HG02981 (cell line): ENCODE measurements around the gene ALB.

Experiments
- ATAC-seq: cut with Tn5 transposase; IDR thresholded peaks from one replicate; pipeline ENCODE4 v1.9.1; 2021; ENCODE audit warnings: mild to moderate bottlenecking, moderate library complexity; ENCODE audit not compliant: unreplicated experiment

Gene ALB

GRCh38 chr4:73408181-73408867, 4.2 kb downstream of the ALB start:
- ATAC-seq, result no peak

DNA sequence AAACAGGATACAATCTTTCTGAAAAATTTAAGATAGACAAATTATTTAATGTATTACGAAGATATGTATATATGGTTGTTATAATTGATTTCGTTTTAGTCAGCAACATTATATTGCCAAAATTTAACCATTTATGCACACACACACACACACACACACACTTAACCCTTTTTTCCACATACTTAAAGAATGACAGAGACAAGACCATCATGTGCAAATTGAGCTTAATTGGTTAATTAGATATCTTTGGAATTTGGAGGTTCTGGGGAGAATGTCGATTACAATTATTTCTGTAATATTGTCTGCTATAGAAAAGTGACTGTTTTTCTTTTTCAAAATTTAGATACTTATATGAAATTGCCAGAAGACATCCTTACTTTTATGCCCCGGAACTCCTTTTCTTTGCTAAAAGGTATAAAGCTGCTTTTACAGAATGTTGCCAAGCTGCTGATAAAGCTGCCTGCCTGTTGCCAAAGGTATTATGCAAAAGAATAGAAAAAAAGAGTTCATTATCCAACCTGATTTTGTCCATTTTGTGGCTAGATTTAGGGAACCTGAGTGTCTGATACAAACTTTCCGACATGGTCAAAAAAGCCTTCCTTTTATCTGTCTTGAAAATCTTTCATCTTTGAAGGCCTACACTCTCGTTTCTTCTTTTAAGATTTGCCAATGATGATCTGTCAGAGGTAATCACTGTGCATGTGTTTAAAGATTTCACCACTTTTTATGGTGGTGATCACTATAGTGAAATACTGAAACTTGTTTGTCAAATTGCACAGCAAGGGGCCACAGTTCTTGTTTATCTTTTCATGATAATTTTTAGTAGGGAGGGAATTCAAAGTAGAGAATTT, 5.2 kb downstream of the ALB start:
- no peak for ATAC-seq

GRCh38 chr4:73409978-73410548, 6.0 kb downstream of the ALB start:
- no peak for ATAC-seq

GRCh38 chr4:73410916-73411730, 7.0 kb downstream of the ALB start:
- ATAC-seq, result no peak

DNA sequence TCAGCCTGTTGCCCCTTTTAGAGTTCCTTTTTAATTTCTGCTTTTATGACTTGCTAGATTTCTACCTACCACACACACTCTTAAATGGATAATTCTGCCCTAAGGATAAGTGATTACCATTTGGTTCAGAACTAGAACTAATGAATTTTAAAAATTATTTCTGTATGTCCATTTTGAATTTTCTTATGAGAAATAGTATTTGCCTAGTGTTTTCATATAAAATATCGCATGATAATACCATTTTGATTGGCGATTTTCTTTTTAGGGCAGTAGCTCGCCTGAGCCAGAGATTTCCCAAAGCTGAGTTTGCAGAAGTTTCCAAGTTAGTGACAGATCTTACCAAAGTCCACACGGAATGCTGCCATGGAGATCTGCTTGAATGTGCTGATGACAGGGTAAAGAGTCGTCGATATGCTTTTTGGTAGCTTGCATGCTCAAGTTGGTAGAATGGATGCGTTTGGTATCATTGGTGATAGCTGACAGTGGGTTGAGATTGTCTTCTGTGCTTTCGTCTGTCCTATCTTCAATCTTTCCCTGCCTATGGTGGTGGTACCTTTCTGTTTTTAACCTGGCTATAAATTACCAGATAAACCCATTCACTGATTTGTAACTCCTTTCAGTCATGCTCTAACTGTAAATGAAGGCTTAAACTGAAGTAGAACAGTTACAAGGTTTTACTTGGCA, 7.8 kb downstream of the ALB start:
- no peak for ATAC-seq

GRCh38 chr4:73413294-73413755, 9.2 kb downstream of the ALB start:
- no peak for ATAC-seq

- no peak for ATAC-seq
These were observed 10.8 kb downstream of the ALB start for GRCh38 chr4:73414936-73415271.

DNA sequence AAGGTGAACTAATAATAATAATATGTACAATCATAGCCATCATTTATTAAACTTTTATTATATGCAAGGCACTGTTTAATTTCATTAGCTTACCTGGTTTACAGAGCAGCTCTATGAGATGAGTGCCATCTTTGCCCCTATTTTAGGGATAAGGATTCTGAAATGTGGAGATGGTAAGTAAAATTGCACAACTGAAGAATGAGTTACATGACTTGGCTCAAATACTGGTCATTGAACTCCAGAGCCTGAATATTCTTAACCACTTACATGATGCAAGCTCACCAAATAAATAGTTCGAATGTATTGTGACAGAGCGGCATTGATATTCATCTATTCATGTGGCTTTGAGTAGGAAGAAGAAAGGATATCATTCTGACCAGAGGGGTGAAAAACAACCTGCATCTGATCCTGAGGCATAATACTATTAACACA, 11.7 kb downstream of the ALB start:
- ATAC-seq, result no peak

DNA sequence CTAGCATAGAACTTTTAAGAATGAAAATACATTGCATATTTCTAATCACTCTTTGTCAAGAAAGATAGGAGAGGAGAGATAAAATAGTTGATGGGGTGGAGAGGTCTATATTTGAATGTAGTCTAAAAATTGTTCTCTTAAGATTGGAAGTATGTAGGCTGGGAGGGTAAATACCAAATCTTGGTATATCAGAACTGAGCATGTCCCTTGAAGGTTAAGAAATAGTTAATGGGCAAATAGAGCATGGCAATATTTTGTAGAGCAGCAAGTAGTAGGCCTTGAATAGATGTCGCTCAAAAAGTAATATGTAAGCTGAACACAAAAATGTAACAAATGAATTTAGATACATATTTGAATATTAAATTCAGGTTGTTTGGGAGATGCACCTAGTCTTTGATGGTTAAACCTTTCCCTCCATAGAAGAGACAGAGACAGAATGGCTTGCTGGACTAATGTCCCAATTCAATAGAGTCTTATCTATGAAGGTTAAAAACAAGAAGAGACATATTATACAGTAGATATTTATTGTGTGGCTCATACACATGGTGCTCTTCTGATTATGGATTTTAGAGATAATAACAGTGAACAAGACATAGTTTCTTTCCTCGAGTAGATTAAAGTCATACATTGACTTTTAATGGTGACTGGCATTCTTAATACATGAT, 12.5 kb downstream of the ALB start:
- ATAC-seq, result no peak

DNA sequence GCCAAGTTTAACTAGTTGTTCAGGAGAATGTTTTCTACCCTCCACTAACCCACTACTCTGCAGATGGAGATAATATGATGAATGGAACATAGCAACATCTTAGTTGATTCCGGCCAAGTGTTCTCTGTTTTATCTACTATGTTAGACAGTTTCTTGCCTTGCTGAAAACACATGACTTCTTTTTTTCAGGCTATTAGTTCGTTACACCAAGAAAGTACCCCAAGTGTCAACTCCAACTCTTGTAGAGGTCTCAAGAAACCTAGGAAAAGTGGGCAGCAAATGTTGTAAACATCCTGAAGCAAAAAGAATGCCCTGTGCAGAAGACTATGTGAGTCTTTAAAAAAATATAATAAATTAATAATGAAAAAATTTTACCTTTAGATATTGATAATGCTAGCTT, 13.3 kb downstream of the ALB start:
- ATAC-seq, result no peak

- ATAC-seq, result no peak
These were observed 13.9 kb downstream of the ALB start for GRCh38 chr4:73417973-73418372.

GRCh38 chr4:73418677-73419076, 14.6 kb downstream of the ALB start:
- ATAC-seq, result no peak

DNA sequence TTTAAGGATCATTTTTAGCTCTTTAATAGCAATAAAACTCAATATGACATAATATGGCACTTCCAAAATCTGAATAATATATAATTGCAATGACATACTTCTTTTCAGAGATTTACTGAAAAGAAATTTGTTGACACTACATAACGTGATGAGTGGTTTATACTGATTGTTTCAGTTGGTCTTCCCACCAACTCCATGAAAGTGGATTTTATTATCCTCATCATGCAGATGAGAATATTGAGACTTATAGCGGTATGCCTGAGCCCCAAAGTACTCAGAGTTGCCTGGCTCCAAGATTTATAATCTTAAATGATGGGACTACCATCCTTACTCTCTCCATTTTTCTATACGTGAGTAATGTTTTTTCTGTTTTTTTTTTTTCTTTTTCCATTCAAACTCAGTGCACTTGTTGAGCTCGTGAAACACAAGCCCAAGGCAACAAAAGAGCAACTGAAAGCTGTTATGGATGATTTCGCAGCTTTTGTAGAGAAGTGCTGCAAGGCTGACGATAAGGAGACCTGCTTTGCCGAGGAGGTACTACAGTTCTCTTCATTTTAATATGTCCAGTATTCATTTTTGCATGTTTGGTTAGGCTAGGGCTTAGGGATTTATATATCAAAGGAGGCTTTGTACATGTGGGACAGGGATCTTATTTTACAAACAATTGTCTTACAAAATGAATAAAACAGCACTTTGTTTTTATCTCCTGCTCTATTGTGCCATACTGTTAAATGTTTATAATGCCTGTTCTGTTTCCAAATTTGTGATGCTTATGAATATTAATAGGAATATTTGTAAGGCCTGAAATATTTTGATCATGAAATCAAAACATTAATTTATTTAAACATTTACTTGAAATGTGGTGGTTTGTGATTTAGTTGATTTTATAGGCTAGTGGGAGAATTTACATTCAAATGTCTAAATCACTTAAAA, 15.3 kb downstream of the ALB start:
- ATAC-seq, result no peak

- ATAC-seq, result no peak
These were observed 16.5 kb downstream of the ALB start for GRCh38 chr4:73420615-73421014.

DNA sequence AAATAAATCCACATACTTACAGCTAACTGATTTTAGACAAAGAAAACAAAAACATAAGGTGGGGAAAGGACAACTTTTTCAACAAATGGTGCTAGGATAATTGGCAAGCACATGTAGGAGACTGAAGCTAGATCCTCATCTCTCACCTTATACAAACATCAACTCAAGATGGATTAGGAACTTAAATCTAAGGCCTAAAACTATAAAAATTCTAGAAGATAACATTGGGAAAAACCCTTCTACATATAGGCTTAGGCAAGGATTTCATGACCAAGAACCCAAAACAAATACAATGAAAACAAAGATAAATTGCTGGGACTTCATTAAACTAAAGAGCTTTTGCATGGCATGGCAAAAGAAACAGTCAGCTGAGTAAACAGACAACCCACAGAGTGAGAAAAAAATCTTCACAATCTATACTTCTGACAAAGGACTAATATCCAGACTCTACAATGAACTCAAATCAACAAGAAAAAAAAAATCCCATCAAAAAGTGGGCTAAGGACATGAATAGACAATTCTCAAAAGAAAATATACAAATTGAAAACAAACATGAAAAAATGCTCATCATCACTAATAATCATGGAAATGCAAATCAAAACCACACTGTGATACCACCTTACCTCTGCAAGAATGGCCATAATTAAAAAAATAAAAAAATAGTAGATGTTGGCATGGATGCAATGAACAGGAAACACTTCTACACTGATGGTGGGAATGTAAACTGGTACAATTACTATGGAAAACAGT, 17.8 kb downstream of the ALB start:
- ATAC-seq, result no peak

DNA sequence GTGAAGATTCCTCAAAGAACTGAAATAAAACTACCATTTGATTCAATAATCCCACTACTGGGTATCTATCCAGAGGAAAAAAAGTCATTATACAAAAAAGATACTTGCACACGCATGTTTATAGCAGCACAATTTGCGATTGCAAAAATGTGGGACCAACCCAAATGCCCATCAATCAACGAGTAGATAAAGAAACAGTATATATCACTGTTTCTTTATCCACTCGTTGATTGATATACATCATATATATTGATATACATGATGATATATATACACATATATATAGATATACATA, 18.3 kb downstream of the ALB start:
- ATAC-seq, result no peak

GRCh38 chr4:73423184-73423583, 19.1 kb downstream of the ALB start:
- no peak for ATAC-seq

DNA sequence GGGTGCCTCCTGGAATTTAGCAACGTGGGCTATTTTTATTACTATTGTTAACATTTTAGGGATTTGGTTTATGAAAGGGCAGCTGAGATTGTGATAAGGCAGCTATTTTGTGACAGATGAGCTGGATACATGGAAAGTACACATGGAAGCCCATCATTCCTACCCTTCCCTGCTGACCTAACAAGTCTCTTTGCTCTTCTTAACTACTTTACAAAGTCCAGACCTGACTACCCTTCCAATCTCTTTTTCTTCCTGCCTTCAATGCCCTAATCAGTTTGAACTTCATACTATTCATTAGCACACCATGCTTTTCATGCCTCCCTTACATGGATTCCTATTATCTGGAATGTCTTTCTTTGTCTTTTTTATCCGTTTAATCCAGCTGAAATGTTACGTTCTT, 22.6 kb downstream of the ALB start:
- ATAC-seq, result no peak

DNA sequence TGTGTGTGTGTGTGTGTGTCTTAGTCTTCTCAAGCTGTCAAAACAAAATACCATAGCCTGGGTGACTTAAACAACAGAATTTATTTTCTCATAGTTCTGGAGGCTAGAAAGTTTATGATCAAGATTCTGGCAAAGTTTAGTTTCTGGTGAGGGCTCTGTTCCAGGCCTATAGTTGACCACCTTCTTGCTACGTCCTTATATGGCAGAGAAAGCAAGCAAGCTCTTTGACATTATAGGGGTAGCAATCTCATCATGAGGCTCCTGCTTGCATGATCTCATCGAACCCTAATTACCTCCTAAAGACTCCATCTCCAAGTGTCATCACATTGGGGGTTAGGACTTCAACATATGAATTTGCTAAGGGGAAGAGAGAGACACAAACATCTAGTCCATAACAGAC, 25.0 kb downstream of the ALB start:
- ATAC-seq, result no peak
